ENCODE data around the gene F2RL2.

F2RL2 gene

DNA sequence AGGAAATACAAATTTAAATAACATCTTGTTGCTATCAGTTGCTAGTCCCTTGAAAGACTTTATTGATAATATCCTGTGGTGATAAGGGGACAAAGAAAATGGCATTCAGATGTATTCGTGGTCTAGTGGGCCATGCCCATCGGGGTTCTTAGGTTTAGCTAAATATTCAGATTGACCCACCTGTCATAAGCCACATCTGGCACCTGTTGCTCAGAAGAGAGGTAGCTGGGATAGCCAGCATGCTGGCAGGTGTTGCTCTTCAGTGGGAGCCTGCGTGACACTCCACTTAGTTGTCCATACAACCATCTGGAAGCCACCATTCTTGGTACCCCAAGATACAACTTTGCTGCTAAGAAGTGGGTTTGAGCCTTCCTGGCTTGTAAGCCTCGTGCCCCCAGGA is 36.7 kb downstream of the F2RL2 start:
- no peak overlapping the region for H3K27ac ChIP-seq
- TF ChIP-seq, protein P1, sequence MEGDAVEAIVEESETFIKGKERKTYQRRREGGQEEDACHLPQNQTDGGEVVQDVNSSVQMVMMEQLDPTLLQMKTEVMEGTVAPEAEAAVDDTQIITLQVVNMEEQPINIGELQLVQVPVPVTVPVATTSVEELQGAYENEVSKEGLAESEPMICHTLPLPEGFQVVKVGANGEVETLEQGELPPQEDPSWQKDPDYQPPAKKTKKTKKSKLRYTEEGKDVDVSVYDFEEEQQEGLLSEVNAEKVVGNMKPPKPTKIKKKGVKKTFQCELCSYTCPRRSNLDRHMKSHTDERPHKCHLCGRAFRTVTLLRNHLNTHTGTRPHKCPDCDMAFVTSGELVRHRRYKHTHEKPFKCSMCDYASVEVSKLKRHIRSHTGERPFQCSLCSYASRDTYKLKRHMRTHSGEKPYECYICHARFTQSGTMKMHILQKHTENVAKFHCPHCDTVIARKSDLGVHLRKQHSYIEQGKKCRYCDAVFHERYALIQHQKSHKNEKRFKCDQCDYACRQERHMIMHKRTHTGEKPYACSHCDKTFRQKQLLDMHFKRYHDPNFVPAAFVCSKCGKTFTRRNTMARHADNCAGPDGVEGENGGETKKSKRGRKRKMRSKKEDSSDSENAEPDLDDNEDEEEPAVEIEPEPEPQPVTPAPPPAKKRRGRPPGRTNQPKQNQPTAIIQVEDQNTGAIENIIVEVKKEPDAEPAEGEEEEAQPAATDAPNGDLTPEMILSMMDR (conservative IDR thresholded peaks at IDR 0.05): no peak
- TF ChIP-seq ZFX (IDR thresholded peaks at IDR 0.05): no peak

DNA sequence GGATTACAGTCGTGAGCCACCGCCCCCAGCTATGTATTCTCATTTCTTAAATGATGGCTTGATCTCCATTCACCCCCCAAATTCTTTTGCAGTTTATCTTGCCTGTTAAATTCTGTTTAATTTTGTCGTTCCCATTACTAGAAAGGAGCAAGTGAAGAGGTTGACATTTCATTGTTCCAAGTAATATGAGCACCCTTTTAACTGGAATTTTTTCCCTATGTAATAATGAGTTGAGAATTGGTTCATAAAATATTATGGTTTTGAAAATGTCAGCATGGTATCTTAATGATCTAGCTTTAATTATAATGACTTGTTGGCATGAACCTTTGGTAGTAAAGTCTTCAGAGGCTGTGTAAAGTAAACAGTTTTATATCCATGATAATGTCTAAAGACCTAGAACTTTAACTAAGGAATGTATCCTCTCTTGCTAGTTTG is 37.4 kb downstream of the F2RL2 start:
- TF ChIP-seq ZFX (IDR thresholded peaks at IDR 0.05): no peak
- TF ChIP-seq, protein P1 (conservative IDR thresholded peaks at IDR 0.05): no peak
- H3K27ac ChIP-seq: no peak overlapping the region

DNA sequence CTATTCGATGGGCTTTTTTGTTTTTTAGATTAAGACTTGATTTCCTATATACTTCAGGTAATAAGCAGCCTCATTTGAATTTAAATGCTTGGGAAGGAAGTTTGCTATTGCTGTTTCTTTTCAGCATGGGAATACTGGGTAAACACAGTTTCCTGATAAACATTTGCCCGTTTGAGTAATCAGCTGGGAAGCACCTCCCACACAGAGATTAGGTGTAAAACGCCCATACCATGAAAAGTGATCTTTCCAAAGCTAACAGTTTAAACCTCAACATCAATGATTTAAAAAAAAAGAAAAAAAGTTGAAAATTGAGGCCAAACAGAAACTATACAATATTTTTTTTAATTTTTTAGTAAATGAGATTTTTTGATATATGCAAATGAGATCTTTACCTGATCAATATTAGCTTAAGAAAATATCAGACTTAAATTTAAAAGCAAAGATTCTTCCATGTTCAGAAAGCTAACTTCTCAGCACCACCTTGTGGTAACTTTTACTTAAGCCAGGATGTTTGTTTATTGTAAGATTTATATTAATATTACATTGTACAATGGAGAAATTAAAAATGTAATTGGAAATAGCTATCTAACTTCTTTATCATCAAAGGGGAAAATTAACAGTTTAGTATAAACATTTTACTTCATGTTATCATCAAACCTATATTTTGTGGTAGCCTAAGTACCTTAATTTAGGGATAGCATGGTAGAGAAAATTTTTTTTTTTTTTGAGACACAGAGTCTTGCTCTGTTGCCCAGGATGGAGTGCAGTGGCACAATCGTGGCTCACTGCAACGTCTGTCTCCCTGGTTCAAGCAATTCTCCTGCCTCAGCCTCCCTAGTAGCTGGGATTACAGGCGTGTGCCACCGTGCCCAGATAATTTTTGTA is 39.8 kb downstream of the F2RL2 start:
- no peak overlapping the region for H3K27ac ChIP-seq
- TF ChIP-seq, protein P1 (conservative IDR thresholded peaks at IDR 0.05): peak; percentile 82
- TF ChIP-seq ZFX (IDR thresholded peaks at IDR 0.05): no peak

DNA sequence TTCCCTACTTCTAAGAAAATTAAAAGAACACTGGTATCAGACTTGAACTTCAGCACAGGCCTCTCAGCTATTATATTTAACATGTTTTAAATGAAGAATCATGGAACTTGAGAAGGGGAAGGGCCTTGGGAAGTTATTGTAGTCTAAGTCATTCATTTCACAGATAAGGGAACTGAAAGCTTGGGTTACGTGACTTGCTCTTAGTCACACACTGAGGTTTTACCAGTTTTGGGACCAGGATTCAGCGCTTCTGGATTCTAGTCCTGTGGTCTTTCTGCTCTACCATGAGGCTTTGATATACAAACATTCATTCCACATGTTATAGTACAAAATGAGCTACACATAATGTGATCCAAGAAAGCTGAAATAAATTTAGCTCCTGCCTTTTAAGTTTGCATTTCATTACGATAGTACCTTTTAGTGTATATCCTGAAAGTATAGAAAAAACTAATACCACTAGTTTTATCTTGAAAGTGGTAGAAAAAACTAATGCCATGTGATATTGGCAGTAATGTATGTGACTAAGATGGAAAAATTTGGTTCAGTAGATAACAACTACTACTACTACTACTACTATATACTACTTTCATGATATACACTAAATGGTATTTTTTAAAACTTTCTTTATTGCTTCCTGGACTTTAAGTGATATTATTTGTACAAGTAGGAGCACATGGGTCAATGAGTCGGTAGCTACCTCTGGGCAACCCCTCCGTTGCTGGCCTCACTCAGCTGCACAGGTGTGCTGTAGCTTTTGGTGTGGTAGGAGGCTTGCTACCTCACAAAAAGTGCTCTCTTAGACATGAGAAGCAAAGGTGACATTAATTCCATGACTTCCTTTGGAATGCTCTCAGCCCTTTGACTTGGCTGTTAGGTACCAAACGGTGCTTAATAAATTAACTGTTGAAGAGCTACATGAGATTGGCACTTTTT is 40.7 kb downstream of the F2RL2 start:
- TF ChIP-seq, protein P1 (conservative IDR thresholded peaks at IDR 0.05): no peak
- TF ChIP-seq ZFX (IDR thresholded peaks at IDR 0.05): no peak
- no peak overlapping the region for H3K27ac ChIP-seq

DNA sequence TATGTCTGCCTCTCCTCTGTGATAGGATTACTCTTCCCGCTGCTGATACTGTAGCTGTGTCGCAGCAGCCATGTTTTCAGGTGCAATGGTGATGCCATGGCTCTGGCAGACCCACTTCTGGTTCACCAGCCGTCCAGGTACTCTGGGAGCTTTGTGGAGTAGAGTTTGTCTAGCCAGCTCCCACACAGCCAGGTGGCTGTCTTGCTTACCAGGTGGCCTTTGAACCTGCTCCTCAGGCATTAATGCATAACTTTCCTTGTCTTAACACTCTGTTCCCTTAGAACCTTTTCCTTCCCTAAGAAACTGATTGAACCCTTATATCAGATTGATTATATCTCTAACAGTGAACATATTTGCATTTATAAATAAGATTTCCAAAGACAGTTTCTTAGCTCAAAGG is 42.2 kb downstream of the F2RL2 start:
- H3K27ac ChIP-seq: no peak overlapping the region
- TF ChIP-seq, protein P1 (conservative IDR thresholded peaks at IDR 0.05): no peak
- no peak for TF ChIP-seq ZFX (IDR thresholded peaks at IDR 0.05)

DNA sequence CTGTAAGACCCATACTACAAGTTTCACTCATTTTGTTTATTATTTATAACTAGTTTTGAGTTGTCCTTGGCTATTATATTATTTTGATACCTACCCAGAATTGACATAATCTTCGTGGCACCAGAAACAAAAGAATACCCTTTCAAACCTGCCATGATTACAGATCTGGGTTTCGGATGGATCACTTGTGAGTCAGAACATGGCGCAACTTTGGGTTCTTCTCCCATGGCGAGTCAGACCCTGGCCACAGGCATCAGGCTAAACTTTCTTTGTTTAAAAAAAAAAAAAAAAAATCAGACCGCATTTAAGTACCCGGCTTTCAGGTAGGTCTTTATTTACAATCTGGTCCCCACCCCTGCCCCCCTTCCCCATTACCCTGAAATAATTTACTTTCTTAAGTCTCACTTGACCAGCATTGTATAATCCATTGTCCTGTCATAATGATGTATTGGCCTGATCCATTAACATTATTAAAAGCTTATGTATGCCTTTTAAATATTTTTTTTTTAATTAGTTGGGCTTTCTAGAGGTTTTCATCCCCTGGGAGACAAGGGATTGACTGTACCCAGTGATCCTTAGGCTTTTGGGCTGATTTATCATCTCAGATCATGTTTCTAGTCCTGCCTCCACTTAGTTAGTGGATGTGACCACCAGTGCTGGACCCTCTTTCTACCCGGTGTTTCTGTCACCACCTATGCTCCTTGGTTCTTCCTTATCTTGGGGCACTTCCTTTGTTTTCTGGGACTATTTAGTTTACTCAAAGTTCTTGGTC is 43.9 kb downstream of the F2RL2 start:
- no peak overlapping the region for H3K27ac ChIP-seq
- no peak for TF ChIP-seq ZFX (IDR thresholded peaks at IDR 0.05)
- TF ChIP-seq, protein P1 (conservative IDR thresholded peaks at IDR 0.05): no peak
